GM21825 (cell line): Measurements from ENCODE around the gene RALY.
"Not testable (repeated sequence)": the region's sequence is repeated elsewhere in the genome, so short reads cannot be mapped to it uniquely, and the experiment has no call there.

ENCODE experiments used
- ATAC-seq: cut with Tn5 transposase; IDR thresholded peaks from one replicate; pipeline ENCODE4 v1.9.1; 2021; ENCODE audit warnings: mild to moderate bottlenecking, moderate library complexity; ENCODE audit not compliant: unreplicated experiment

The RALY gene

DNA sequence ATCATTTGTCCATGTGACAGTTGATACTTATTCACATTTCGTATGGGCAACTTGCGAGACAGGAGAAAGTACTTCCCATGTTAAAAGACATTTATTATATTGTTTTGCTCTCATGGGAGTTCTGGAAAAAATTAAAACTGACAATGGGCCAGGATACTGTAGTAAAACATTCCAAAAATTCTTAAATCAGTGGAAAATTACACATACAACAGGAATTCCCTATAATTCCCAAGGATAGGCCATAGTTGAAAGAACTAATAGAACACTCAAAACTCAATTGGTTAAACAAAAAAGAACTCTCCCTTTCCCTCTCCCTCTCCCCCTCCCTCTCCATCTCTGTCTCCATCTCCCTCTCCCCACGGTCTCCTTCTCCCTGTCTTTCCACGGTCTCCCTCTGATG is 137.8 kb downstream of the RALY start:
- ATAC-seq, result no peak

DNA sequence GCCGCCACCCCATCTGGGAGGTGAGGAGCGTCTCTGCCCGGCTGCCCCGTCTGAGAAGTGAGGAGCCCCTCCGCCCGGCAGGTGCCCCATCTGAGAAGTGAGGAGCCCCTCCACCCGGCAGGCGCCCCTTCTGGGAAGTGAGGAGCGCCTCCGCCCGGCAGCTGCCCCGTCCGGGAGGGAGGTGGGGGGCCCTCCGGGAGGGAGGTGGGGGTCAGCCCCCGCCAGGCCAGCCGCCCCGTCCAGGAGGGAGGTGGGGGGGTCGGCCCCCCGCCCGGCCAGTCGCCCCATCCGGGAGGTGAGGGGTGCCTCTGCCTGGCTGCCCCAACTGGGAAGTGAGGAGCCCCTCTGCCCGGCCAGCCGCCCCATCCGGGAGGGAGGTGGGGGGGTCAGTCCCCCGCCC is 138.8 kb downstream of the RALY start:
- not testable (repeated sequence) for ATAC-seq

DNA sequence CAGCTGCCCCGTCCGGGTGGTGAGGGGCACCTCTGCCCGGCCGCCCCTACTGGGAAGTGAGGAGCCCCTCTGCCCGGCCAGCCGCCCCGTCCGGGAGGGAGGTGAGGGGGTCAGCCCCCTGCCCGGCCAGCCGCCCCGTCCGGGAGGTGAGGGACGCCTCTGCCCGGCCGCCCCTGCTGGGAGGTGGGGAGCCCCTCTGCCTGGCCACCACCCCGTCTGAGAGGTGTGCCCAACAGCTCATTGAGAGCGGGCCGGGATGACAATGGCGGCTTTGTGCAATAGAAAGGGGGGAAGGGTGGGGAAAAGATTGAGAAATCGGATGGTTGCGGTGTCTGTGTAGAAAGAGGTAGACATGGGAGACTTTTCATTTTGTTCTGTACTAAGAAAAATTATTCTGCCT is 139.2 kb downstream of the RALY start:
- ATAC-seq, result not testable (repeated sequence)

DNA sequence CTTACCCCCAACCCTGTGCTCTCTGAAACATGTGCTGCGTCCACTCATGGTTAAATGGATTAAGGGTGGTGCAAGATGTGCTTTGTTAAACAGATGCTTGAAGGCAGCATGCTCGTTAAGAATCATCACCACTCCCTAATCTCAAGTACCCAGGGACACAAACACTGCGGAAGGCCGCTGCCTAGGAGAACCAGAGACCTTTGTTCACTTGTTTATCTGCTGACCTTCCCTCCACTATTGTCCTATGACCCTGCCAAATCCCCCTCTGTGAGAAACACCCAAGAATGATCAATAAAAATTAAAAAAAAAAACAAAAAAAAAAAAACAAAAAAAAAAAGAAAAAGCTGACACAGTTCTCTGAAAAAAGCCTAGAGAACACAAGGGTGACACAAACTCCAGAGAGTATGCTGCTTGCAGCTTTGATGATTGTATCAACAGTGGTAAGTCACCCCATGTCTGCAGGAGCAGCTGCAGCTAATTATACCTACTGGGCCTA is 139.7 kb downstream of the RALY start:
- not testable (repeated sequence) for ATAC-seq
